Bronchial epithelial cell (primary cell): ENCODE results near the gene LRRC8B. TPM values are rescaled to one million over a fixed set of nuclear protein-coding genes. Genes with fewer than 3 reads are reported as not detected.

Source experiments
- DNase-seq: peaks from one replicate; pipeline ENCODE4 v3.0.0-alpha.2; 2010; ENCODE audit warnings: low read depth
- FAIRE-seq: peaks from 2 replicates; lab custom pipeline; 2011; peaks lifted over from hg19 to GRCh38; lab: Jason Lieb, UNC
- H3K27me3 ChIP-seq: 2 replicates; pipeline ENCODE4 v1.5.1; 2011; ENCODE audit warnings: low read length; ENCODE audit not compliant: control insufficient read depth, insufficient read depth
- H3K36me3 ChIP-seq: 2 replicates; pipeline ENCODE4 v1.5.1; 2011; ENCODE audit warnings: low read length; ENCODE audit not compliant: control insufficient read depth, insufficient read depth
- H3K4me3 ChIP-seq: 2 replicates; pipeline ENCODE4 v1.5.1; 2011; ENCODE audit warnings: mild to moderate bottlenecking, low read depth, low read length, control low read depth
- total RNA-seq: library from RNA; depleted of rRNA; stranded (reverse); fragments of >200 nt; gene quantifications from 2 replicates; pipeline ENCODE4 v1.2.1, GENCODE V29; 2014
- TF ChIP-seq, protein P1 (sequence below): IDR thresholded peaks from 2 replicates; pipeline ENCODE4 v1.5.1; 2011; ENCODE audit warnings: mild to moderate bottlenecking, moderate library complexity, low read length, control low read depth, inconsistent platforms; ENCODE audit not compliant: insufficient read depth, severe bottlenecking

The LRRC8B gene
- total RNA-seq, 1 donor from 2014 or later, result 7.6 TPM

DNA sequence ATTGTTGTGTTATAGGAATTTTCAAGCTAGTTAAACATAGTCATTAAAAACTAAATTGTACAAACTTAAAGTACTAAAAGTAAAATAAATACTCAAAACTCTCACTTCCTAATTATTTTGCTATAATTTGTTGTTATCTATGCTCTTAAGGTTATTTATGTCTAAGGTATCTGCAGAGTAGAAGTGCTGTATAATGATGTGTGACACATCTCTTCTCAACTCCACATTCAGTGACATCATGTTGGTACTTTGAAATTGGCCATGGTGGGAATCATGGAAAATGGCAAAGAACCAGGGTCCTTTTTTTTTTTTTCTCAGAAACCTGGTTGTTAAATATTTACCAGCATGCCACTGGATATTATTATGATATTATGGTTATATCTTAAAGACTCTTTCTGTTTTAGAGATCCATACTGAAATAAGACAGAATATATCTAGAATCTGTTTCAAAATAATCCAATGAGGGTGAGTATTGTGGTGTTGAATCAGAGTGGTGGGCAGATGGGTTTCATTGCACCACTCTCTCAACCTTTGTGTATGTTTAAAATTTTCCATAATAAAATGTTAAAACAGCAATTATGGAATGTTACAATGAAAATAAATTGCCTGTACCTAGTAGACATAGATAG, 22.4 kb downstream of the LRRC8B start:
- Histone ChIP-seq H3K4me3 (no peak overlapping the region), H3K36me3 (no peaks in the 10 kb centered on the region), H3K27me3 (no peaks in the 10 kb centered on the region)
- DNase-seq, result peak; percentile 32
- TF ChIP-seq, protein P1, sequence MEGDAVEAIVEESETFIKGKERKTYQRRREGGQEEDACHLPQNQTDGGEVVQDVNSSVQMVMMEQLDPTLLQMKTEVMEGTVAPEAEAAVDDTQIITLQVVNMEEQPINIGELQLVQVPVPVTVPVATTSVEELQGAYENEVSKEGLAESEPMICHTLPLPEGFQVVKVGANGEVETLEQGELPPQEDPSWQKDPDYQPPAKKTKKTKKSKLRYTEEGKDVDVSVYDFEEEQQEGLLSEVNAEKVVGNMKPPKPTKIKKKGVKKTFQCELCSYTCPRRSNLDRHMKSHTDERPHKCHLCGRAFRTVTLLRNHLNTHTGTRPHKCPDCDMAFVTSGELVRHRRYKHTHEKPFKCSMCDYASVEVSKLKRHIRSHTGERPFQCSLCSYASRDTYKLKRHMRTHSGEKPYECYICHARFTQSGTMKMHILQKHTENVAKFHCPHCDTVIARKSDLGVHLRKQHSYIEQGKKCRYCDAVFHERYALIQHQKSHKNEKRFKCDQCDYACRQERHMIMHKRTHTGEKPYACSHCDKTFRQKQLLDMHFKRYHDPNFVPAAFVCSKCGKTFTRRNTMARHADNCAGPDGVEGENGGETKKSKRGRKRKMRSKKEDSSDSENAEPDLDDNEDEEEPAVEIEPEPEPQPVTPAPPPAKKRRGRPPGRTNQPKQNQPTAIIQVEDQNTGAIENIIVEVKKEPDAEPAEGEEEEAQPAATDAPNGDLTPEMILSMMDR, result no peak
- FAIRE-seq, result no peak

- H3K27me3 ChIP-seq, result no peaks in the 10 kb centered on the region
- H3K4me3 ChIP-seq, result no peak overlapping the region
- FAIRE-seq (peak; percentile 40), DNase-seq (peak; percentile 99)
- TF ChIP-seq, protein P1, result no peak
- no peaks in the 10 kb centered on the region for H3K36me3 ChIP-seq
These were observed 23.0 kb downstream of the LRRC8B start for GRCh38 chr1:89547563-89548116.

GRCh38 chr1:89548122-89548857, 23.7 kb downstream of the LRRC8B start:
- peak; percentile 13 for DNase-seq
- Histone ChIP-seq H3K36me3 (no peaks in the 10 kb centered on the region), H3K27me3 (no peaks in the 10 kb centered on the region), H3K4me3 (no peak overlapping the region)
- no peak for FAIRE-seq
- TF ChIP-seq, protein P1, result no peak

DNA sequence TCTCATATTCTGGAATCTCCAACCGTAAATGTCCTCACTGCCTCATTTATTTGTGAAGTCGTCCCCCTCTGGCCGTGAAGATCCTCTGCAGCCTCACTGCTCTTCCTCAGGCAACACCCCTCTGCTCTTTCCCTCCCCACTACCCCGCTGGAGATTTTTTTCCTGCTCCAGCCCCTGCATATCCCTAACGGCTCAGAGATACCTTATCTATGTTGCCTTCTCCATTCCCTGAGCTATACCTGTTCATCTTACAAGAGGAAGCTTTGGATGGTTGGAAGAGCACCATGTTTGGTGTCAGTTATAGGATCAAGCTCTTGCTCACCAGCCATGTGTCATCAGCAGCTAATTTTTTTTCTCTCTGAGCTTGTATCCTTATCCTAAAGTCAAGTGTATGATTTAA, 26.4 kb downstream of the LRRC8B start:
- H3K27me3 ChIP-seq, result no peaks in the 10 kb centered on the region
- TF ChIP-seq, protein P1, result no peak
- H3K4me3 ChIP-seq, result no peak overlapping the region
- H3K36me3 ChIP-seq, result peaks cover 1% of the 10 kb centered on the region
- DNase-seq (no peak), FAIRE-seq (no peak)

DNA sequence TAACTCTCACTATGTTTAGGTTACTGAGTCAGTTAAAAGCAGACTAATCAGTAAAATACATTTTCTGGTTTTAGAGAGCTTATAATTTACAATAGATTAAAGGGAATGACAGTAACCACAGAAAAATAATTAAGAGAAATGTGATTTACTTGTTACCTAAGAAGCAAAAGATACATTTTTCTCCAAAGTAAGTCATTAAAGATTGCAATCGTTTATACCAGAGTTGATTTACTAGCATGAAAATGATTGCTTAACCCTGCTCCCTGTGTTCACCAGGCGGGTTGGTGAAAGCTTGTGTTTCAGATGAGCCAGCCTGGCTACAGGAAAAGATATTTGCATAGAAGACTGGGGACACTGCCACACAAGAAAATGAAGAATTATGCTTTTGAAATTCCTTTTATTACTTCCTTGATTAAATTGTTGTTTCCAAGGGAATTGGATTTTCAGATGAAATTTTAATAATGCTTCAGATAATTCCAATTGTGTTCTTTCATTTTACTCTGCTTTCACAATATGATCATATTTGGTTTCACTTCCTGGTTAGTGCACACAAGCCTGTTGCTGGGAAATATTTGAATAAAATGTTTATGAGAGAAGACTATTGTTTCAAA, 27.9 kb downstream of the LRRC8B start:
- FAIRE-seq (no peak), DNase-seq (peak; percentile 65)
- TF ChIP-seq, protein P1, result no peak
- Histone ChIP-seq H3K27me3 (no peaks in the 10 kb centered on the region), H3K36me3 (peaks cover 1% of the 10 kb centered on the region), H3K4me3 (no peak overlapping the region)
